Kidney epithelial cell (primary cell): ENCODE results near the gene GAMT. TPM values are rescaled to one million over a fixed set of nuclear protein-coding genes. Genes with fewer than 3 reads are reported as not detected.

Source experiments
- DNase-seq: peaks from one replicate; pipeline ENCODE4 v3.0.0-alpha.2; 2010; ENCODE audit warnings: low read depth
- H3K27me3 ChIP-seq: 2 replicates; pipeline ENCODE4 v1.6.0; 2011; ENCODE audit warnings: low read length; ENCODE audit not compliant: control insufficient read depth, insufficient read depth
- H3K36me3 ChIP-seq: 2 replicates; pipeline ENCODE4 v1.5.1; 2011; ENCODE audit warnings: low read length; ENCODE audit not compliant: control insufficient read depth, insufficient read depth
- H3K4me3 ChIP-seq: 2 replicates; pipeline ENCODE4 v1.5.1; 2011; ENCODE audit warnings: low read depth, mild to moderate bottlenecking, control low read depth, low read length
- CTCF ChIP-seq: IDR thresholded peaks from 2 replicates; pipeline ENCODE4 v1.5.1; 2011; ENCODE audit warnings: mild to moderate bottlenecking, moderate library complexity, low read length, control low read depth, inconsistent platforms; ENCODE audit not compliant: insufficient read depth, poor library complexity, severe bottlenecking
- total RNA-seq: library from RNA; depleted of rRNA; stranded (reverse); fragments of >200 nt; gene quantifications from 2 replicates; pipeline ENCODE4 v1.2.3, GENCODE V29; 2015

Gene GAMT
- total RNA-seq, 1 donor from 2014 or later: 20.3 TPM

GRCh38 chr19:1411255-1412191, 10.2 kb upstream of the GAMT start:
- Histone ChIP-seq H3K27me3 (no peaks in the 10 kb centered on the region), H3K4me3 (no peak overlapping the region), H3K36me3 (peaks cover 1% of the 10 kb centered on the region)
- TF ChIP-seq CTCF: no peak
- DNase-seq: no peak

GRCh38 chr19:1410789-1411188, 9.4 kb upstream of the GAMT start:
- peaks cover 1% of the 10 kb centered on the region for H3K36me3 ChIP-seq
- TF ChIP-seq CTCF: no peak

GRCh38 chr19:1410136-1410786, 8.9 kb upstream of the GAMT start:
- Histone ChIP-seq H3K36me3 (peaks cover 1% of the 10 kb centered on the region), H3K4me3 (no peak overlapping the region)

More at GRCh38 chr19:1410789-1411188, 9.4 kb upstream of the GAMT start:
- H3K27me3 ChIP-seq: no peaks in the 10 kb centered on the region
- no peak for DNase-seq
- H3K4me3 ChIP-seq: no peak overlapping the region

GRCh38 chr19:1409204-1410005, 8.1 kb upstream of the GAMT start:
- no peaks in the 10 kb centered on the region for H3K27me3 ChIP-seq
- TF ChIP-seq CTCF: no peak
- H3K36me3 ChIP-seq: peaks cover 1% of the 10 kb centered on the region
- peak overlapping the region; percentile 69 for H3K4me3 ChIP-seq
- no peak for DNase-seq

More at GRCh38 chr19:1410136-1410786, 8.9 kb upstream of the GAMT start:
- no peaks in the 10 kb centered on the region for H3K27me3 ChIP-seq
- DNase-seq: no peak
- no peak for TF ChIP-seq CTCF

GRCh38 chr19:1408300-1409203, 7.2 kb upstream of the GAMT start:
- DNase-seq: no peak
- Histone ChIP-seq H3K27me3 (no peaks in the 10 kb centered on the region), H3K4me3 (peak overlapping the region; percentile 69), H3K36me3 (peaks cover 1% of the 10 kb centered on the region)
- no peak for TF ChIP-seq CTCF
